Stimulated activated CD8-positive, alpha-beta memory T cell treated with anti-CD3 and anti-CD28 coated beads, Interleukin-12 subunit alpha, Interleukin-12 subunit beta, amount 100 ng/mL, for 24 hours (primary cell): ENCODE results near the gene MND1.

Experiments used
- DNase-seq: peaks from one replicate; pipeline ENCODE4 v3.0.0-alpha.2; 2020; ENCODE audit errors: extremely low read depth

Gene MND1

DNA sequence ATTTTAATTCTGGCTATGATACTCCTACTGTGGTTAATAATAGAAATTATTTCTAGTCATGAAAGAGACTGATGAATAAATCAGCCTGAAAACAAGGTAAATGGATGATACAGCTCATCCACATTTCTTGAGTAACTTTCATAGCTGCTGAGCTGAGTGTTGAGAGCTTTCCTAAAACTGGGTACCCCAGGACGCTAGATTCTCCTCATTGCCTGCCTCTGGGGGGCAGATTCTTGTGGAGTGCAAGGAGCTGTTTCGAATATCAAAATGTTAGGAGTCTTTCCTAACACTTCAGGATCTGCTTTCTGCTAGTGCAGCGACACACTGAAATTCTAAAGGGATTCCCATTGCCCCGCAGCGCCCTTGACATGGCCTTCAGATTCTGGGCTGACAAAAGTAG is 2.1 kb downstream of the MND1 start:
- no peak for DNase-seq

DNA sequence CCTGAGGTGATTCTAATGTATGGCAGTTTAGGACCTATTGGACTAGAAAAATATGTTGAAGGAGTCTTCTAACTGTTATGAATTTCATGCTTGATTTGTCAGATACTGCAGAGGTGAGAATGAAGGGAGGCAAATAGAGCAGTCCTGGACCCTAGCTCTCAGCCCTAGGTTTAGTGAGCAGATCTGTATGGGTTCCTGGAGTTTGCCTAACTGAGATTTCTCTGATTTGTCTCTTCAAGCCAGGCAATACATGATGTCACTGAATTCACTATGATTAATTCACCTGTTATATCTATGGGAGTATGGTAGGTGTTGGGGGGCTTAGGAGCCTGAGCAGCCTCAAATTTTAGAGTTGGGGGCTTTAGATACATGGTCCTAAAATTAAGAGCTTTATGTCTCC is 2.6 kb downstream of the MND1 start:
- no peak for DNase-seq

DNA sequence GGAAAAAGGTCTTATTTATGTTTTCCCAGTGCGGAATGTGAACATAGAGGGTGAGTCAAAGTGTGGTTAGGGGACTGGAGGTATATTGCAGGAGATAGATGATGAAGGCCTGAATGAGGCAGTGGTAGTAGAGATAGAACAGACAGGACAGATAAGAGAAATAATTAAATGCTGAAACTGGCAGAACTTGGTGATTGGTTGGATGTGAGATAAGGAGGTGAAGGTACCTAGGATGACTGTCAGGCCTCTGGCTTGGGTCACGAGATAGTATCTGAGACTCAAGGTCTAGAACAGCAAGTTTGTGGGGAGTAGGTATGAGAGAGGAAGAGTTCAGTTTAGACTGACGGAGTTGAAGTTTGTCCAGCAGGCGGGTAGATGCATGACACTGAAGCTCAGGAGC is 3.5 kb downstream of the MND1 start:
- no peak for DNase-seq

DNA sequence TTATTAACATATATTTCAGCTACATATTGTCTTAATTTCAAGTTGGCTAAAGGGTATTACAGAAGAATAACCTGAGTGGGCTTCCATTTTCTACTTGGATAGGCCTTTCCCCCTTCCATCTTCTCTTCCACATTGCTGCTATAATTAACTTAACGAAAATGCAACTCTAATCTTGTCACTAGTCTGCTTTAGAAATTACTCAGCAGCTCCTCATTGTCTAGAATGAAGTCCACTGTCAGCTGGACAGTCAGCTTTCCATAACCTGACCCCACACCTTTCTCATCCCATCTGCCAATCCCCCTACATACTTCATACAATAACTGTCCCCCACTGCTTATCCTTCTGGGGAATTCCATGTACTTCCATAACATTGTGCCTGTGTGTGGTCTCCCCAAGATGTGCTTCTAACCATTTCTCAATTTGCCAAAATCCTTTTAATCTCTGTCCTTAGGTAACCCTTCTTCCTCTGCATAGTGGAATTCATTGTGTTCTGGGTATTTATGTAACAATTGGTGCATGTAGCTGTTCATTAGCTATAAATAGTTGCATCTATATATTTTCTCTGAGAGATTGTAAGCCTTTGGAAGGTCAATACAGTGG is 4.8 kb downstream of the MND1 start:
- DNase-seq, result no peak

DNA sequence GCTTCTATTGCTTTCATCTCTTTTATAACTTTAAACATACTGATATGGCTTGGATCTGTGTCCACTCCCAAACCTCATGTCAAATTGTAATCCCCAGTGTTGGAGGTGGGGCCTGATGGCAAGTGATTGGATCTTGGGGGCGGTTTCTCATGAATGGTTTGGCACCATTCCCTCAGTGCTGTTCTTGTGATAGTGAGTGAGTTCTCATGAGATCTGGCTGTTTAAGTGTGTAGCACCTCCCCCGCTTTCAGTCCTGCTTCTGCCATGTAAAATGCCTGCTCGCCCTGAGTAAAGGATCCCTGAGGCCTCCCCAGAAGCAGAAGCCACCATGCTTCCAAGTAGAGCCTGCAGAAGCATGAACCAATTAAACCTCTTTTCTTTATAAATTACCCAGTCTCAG is 17.7 kb downstream of the MND1 start:
- DNase-seq, result no peak

DNA sequence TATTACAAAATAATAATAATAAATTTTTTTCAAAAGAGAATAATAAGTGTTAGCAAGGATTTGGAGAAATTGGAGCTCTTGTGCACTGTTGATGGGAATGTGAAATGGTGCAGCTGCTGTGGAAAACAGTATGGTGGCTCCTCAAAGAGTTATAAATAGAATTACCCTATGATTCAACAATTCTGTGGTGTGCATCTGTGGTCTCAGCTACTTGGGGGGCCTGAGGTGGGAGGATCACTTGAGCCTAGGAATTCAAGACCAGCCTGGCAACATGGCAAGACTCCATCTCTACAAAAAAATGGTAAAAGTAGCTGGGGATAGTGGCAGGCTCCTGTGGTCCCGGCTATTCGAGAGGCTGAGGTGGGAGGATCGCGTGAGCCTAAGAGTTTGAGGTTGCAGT is 19.6 kb downstream of the MND1 start:
- no peak for DNase-seq

DNA sequence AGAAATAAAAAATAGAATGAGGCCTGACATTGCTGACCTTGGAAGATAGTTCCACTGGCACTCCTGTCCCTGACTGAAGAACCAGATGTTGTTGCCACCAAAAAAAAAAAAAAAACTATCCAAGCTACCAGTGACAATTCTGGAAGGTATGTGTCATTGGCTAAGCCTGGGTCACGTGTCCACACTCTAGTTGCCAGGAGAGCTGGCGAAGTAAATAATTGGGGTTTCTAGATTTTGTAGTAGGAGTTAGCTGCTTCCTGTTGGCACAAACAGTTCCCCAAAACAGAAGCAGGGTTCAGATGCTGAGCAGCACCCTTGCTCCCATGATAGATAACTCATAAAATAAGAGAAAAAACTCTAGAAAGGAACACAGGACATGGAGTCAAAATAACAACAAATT is 20.5 kb downstream of the MND1 start:
- DNase-seq, result no peak

DNA sequence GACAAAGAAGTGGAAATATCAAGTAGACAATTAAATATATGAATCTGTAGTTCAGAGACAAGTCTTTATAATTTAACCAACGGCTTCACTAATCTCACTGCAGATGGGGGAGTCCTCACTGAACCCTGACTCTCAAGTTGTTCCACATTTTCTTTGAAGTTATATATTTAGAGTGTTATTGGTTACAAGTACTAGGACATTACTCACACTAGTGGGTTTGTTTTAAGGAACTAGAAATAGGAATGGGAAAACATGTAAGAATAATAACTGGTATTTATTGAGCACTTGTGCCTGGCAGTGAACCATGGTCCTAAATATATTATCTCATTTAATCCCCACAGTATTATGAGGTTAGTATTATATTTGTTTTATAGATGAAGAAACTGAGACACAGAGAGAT is 22.0 kb downstream of the MND1 start:
- no peak for DNase-seq

DNA sequence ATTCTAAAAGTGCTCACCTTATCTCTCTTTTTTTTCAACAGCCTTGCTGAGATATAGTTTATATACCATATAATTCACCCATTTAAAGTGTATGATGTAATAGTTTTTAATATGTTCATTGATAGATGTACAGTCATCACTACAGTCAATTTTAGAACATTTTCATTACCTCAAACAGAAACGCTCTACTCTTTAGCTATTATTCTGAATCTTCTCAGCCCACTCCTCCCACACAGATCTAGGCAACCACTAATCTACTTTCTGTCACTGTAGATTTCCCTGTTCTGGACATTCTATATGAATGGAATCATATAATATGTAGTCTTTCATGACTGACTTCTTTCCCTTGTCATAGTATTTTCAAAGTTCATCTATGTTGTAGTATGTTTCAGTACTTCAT is 22.6 kb downstream of the MND1 start:
- DNase-seq, result no peak

DNA sequence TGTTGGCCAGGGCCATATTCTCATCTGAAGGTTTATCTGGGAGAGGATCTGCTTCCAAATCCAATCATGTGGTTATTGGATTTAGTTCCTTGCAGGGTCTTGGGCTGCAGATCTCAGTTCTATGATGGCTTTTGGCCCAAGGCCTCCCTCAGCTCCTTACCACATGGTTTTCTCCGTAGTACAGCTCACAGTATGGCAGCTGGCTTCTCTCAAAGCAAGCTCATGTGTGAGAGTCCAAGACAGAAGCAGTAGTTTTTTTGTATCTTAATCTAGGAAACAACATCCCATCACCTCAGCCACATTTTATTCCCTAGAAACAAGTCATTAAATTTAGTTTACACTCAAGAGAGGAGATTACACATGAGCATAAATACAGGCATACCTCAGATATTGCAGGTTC is 24.5 kb downstream of the MND1 start:
- no peak for DNase-seq

DNA sequence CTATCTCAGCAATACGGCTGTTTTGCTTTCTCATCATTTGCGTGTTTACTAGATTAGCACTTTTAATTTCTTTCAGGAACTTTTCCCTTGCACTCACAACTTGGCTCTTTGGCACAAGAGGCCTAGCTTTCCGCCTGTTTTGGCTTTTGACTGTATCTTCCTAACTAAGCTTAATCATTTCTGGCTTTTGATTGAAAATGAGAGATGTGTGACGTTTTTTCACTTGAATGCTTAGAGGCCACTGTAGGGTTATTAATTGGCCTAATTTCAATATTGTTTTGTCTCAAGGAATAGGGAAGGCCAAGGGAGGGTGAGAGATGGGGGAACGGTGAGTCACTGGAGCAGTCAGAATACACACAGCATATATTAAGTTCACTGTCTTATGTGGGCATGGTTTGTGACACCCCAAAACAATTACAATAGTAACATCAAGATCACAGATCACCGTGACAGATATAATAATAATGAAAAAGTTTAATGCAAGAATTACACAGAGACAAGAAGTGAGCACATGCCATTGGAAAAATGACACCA is 27.3 kb downstream of the MND1 start:
- no peak for DNase-seq

DNA sequence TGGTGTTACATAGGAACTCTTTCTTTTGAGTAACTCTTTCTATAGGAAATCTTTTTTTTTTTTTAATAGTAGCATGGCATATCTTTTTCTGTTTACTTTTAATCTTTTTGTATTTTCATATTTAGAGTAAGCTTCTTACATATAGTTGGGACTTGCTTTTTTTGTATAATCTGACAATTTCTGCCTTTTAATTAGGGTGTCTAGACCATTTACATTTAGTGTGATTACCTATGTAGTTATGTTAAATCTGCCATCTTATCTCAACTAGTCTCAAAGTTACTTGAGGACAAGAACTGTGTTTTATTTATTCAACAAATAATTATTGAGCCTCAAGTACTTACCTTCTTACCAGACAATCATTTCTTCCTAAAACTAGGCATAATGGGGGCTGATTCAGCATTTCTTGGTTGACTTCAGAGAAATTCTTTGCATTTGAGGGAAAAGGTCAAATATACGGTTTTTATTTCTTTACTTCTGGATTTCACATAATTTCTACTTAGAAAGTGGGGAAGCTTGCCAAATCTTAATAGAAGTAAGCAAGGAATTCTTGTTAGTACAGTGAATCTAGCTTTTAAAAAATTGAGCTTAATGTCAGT is 28.6 kb downstream of the MND1 start:
- no peak for DNase-seq

DNA sequence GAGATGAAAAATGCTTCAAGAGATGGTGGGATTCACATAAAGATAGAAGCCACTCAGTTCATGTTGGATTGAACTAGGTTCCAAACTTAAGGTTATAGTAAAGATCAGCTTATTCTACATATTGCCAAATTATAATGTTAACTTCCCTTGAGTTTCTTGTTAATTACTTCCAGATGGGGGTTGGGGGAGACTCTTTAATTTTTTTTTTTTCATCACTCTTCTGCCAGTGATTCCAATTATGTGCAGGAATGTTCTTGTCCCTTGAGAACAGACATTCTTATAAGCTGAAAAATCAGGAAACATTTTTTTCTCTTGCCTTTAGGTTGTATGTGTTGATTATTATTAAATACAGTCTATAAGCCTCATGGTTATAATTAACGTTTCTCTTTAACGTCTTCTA is 30.0 kb downstream of the MND1 start:
- DNase-seq, result no peak

DNA sequence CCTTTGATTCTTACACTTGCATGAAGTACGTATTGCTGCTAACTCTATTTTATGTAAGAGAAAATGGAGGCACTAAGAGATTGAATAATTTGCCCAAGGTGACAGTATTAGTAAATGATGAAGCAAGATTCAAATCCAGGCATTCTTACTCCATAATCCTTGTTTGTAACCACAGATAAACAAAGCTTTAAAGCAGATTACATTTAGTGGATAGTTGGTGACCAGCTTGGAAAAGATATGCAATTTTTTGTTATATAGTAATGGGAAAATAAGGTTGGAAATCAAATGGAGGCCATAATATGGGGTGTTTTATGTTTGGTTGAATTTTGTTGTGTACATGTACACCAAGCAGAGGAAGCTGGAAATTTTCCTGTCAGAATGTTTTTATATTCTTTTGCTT is 30.8 kb downstream of the MND1 start:
- no peak for DNase-seq

DNA sequence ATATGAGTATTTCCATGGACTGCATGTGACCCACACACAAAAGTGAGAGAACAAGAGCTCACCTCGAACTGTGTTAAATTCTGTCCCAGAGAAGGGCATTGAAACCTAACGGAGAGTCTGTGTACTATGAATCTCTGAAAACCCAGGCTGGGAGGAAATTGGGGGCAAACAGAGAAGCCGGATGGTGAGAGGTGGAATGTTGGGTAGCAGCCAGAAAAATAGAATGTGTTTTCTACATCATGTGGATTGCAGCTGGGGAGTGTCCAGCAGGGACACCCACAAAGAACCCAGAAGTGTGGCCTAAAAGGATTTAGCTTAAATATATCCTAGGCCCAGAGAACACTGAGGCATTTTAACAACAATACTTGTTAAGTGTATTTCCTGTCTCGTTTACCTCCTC is 38.6 kb downstream of the MND1 start:
- no peak for DNase-seq

DNA sequence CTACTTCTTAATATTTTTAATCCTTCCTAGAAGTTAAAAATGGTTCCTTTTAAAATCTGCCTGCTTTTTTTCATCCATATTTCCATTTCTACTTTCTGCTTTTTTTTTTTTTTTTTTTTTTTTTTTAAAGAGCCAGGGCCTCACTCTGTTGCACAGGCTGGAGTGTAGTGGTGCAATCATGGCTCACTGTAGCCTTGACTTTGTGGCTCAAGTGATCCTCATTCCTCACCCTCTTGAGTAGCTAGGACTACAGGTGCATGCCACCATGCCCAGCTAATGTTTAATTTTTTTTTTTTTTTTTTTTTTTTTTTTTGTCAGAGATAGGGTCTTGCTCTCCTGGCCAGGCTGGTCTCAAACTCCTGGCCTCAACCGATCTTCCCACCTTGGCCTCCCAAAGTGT is 39.7 kb downstream of the MND1 start:
- DNase-seq, result no peak

DNA sequence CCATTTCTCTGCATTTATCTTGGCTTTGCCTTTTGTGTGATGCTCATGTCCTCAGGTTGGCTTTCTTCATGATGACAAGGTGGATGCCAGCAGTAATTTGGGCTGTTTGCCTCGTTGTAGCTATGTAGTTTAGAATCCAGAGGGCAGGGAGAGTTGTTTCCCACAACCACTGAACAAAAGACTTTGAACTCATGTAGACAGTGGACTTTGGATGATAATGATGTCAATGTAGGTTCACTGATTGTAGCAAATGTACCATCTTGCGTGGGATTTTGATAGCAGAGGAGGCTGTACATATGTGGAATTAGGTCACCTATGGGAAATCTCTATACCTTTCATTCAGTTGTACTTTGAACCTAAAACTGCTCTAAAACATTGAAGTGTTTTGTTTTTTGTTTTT is 41.3 kb downstream of the MND1 start:
- no peak for DNase-seq

DNA sequence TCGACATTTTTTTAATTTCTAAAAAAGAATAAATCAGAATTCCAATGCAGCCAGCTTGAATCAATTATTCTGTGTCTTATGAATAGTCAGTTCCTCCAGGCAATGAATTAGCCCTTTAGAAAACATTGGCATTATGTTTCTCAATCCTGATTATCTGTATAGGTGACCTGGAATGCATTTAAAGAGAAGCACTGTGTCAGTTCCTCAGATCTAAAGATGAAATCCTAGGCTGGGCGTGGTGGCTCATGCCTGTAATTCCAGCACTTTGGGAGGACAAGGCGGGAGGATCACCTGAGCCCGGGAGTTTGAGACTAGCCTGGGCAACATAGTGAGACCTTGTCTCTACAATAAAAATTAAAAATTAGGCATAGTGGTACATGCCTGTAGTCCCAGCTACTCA is 43.5 kb downstream of the MND1 start:
- no peak for DNase-seq

DNA sequence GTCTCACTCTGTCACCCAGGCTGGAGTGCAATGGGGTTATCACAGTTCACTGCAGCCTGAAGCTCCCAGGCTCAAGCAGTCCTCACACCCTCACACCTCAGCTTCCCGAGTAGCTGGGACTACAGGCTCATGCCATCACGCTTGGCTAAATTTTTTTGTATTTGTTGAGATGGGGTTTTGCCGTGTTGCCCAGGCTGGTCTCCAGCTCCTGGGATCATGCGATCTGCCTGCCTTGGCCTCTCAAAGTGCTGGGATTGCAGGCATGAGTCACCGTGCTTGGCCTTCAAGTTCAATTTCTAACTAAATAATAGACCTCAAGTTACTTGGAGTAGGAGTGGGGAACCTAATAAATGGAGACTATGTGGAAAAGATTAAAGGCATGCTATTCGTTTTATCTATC is 48.9 kb downstream of the MND1 start:
- no peak for DNase-seq

DNA sequence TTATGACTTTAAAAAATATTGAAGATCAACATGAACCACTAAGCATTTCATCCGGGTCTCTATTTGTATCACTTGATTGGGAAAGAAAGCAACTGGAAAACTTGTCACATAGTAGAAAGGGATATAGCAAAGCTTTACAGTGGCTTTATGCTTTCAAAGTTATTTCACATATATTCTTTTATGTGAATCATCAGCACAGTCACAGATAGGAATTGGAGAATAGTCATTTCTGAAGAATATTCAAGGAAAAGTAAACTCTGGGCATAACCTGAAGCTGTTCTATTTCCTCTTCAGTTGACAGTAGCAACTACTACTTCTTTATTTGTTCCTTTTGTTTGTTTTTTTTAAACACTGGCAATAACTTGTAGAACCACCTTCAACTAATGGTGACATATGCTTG is 50.5 kb downstream of the MND1 start:
- DNase-seq, result no peak

DNA sequence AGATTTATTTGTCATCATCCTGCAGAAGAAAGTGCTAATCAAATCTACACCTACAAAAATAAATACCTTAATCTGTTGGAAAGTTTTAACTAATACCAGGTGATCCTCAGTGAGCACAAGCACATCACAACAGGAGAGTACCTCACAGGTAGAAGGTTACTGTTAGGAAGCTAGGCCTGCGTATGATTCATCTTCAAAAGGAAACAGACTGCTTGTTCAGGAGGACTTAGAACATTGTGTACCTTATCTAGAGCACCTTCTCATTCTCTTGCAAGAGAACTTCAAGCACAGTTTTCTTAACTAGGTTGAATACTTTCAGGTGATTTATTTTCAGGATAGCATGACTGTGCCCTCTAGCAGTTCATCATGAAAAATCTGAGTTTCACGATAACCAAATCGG is 54.2 kb downstream of the MND1 start:
- DNase-seq, result no peak

DNA sequence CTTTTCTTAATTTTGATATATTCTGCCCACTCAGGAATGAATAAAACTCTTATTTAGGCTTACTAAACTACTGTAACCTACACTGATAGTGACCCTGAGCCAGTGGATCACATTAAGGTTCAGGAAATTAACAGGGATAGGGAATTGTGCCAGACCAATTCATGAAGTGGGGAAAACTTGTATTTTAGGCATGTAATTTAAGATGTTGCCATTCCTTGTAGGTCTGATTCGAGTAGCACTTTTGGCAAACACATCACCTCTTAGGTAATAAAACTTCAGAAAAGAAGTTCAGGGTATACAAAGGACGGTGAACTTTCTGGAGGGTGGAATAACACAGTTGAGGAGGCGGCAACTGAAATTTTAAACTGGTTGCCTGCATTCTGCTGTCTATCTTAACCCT is 54.9 kb downstream of the MND1 start:
- no peak for DNase-seq

DNA sequence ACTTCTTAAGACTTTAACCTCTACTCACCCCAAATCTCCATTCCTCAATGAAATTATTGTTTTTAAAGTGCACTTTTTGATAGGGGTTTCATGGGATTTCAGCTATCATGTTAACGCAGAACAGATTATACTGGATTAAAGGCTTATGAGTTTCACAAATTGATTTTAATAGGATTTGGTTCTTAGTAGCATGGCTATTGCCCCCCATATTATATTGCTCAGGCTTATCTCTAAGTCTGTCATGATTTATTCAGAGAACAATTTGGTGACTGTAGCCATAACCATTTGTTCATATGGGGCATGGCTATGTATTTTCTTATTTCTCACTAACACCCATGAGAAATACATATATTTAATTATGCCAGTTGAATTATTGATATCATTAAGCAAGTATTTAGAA is 57.0 kb downstream of the MND1 start:
- DNase-seq, result no peak

DNA sequence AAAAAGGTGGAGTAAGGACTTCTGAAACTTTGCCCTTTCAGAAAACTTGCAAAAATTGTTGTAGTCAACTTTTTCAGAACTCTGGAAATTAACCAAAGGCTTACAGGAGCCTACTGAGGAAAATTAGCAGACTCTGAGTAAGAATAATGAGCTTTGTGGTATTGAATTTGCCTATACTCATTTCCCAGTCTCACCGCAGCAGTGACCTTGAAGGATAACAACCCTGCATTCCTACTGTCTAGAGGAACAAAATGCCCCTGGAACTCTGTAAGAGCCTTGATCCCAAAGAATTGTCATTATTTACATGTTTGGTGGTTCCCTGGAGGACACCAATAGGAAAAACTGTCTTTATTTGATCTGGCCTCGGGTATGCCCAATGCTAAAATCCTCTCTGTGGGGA is 57.9 kb downstream of the MND1 start:
- DNase-seq, result no peak
